GM23338 (cell line): ENCODE measurements around the gene CBX2.

Source experiments
- CREB1 ChIP-seq: fragments of 250-450 bp; sonication (Bioruptor Pico); IDR thresholded peaks from 2 replicates; pipeline ENCODE4 v1.5.0; 2020; ENCODE audit warnings: low read depth, mild to moderate bottlenecking, moderate library complexity
- CTCF ChIP-seq, 2 experiments: fragments of 200-600 bp in 1 of 2; sonication (generic) in 1 of 2; conservative IDR thresholded peaks; 2 replicates each; pipeline versions ENCODE4 v1.5.1 to v1.6.1; 2016 to 2017; ENCODE audit warnings: antibody characterized with exemption in 2 of 2, low read depth in 2 of 2, mild to moderate bottlenecking in 2 of 2, moderate library complexity in 1 of 2
- ETS1 ChIP-seq: IDR thresholded peaks from 2 replicates; pipeline ENCODE4 v1.6.1; 2016; ENCODE audit warnings: antibody characterized with exemption
- EZH2 ChIP-seq: fragments of 200-600 bp; sonication (generic); IDR thresholded peaks from one replicate; pipeline ENCODE4 v1.8.0; 2017; ENCODE audit warnings: antibody characterized with exemption, mild to moderate bottlenecking, low read depth; ENCODE audit not compliant: unreplicated experiment
- EZH2phosphoT487 ChIP-seq: fragments of 200-600 bp; sonication (generic); IDR thresholded peaks from one replicate; pipeline ENCODE4 v1.8.1; 2018; ENCODE audit warnings: antibody characterized with exemption; ENCODE audit not compliant: unreplicated experiment
- JUNB ChIP-seq: IDR thresholded peaks from one replicate; pipeline ENCODE4 v1.6.1; 2016; ENCODE audit warnings: antibody characterized with exemption; ENCODE audit not compliant: unreplicated experiment
- POLR2AphosphoS5 ChIP-seq: IDR thresholded peaks from 2 replicates; pipeline ENCODE4 v1.6.1; 2016; ENCODE audit warnings: antibody characterized with exemption, low read depth
- REST ChIP-seq: IDR thresholded peaks from one replicate; pipeline ENCODE4 v1.6.1; 2018; ENCODE audit warnings: antibody characterized with exemption; ENCODE audit not compliant: unreplicated experiment
- ZNF331 ChIP-seq: fragments of 250-450 bp; sonication (Bioruptor Pico); IDR thresholded peaks from 2 replicates; pipeline ENCODE4 v1.5.0; 2020; ENCODE audit warnings: low read depth, mild to moderate bottlenecking, moderate library complexity

- TF ChIP-seq POLR2AphosphoS5 (no peak), CTCF (conservative IDR thresholded peaks at IDR 0.05; ENCODE audit: low read depth in 2 of 2) (peak; percentile 54 to 91), CREB1 (CRISPR knock-in tag) (no peak), EZH2 (peak; percentile 56), ZNF331 (CRISPR knock-in tag) (no peak), REST (no peak), JUNB (no peak), ETS1 (no peak), EZH2phosphoT487 (no peak)
Measured at GRCh38 chr17:79808763-79809529, 31.0 kb downstream of the CBX2 start.
